CMK (cell line): ENCODE data around the gene MAP7.
"Not testable (repeated sequence)": the region's sequence is repeated elsewhere in the genome, so short reads cannot be mapped to it uniquely, and the experiment has no call there.

ENCODE experiments used
- DNase-seq: peaks from one replicate; pipeline ENCODE4 v3.0.0-alpha.2; 2010; ENCODE audit warnings: low read depth

The MAP7 gene

DNA sequence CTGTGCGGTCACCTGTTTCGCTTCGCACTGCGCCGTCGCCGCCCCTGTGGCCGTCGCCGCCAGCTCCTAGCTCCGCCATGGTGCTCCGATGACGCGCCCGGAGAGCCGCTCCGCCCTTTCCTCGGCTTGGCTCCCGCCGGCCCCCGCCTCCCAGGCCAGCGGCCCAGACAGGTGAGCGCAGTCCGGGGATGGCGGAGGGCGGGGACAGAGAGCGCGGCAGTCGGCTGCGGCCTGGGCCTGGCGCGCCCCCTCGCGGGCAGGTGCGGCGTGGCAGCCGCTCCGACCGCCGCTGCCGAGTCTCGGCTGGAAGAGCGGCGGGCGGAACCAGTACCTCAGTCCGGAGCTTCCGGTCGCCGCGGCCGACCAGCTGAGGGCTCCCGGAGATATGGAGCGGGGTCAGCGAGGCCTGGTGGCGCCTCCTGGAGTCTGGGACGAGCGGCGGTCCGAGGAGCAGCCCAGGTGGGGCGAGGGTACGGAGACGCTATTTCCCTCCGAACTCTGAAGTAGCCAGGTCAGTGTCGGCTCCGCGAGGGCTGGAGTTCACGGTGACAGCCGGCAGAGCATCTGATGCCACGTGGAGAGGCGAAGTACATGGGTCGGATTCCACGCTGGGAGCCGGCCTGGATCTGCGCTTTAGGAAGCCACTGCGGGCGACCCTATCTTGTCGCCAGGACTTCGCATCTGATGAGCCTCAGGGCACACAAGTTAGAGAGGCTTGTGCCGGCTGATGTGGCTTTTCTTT lies at the start of gene MAP7:
Gene MAP7 (minus strand): TSS at position 93 of the 742 bp plus-strand sequence. CDS start 14 bp downstream, at position 79.
- DNase-seq: no peak

DNA sequence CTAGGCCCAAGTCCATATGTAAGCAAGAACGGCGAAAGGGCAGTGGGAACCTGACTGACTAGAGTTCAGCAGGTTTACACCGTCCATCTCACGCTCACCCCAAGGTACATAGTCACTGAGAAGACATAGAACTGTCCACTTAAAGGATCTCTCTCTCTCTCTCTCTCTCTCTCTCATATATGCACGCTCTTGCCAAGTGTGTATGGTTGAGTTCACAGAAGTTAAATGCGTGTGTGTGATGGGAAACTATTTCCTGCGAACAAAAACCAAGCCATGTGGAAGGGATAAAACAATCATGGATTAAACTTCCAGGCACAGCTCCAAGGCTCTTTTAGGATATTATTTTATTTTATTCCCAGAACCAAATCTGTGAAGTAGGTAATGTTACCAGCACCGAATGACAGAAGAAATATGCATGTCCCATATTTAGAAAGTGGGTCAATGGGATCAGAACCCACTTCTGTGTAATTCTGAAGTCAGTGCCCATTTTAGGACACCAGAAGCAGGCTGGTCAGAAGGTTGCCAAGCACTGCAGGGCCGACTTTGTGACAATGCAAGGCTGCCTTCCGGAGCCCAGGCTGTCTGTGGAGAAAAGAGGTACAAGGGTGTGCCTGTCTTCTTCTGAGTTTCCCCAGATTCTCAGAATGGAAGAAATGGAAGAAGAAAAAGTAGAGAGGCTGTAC lies 49.2 kb upstream of the MAP7 start:
- no peak for DNase-seq

- no peak for DNase-seq
These were observed 47.8 kb upstream of the MAP7 start for GRCh38 chr6:136598048-136598447.

DNA sequence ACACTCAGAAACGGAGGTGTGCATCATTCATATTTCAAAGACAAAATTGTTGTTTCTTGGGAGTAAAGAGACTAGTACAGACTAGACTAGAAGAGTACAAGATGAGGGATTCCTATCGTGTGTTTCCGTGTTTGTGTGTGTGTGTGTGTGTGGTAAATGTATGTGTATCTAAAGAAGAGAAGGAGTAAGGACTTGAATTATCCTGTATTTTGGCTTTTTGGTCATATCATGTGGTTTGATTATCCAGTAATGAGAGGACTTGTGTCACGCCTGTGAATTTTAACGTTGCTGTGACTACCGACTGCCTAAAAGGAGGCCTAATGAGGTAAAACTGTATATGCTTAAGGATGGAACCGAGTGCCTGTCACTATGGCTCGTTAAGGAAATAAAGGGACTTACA lies 44.4 kb upstream of the MAP7 start:
- DNase-seq: no peak

GRCh38 chr6:136593748-136594490 lies 43.7 kb upstream of the MAP7 start:
- DNase-seq: peak; percentile 60

GRCh38 chr6:136592930-136593673 lies 42.9 kb upstream of the MAP7 start:
- no peak for DNase-seq

GRCh38 chr6:136591617-136592016 lies 41.4 kb upstream of the MAP7 start:
- DNase-seq: no peak

GRCh38 chr6:136590846-136591245 lies 40.6 kb upstream of the MAP7 start:
- not testable (repeated sequence) for DNase-seq

- DNase-seq: no peak
These were observed 37.3 kb upstream of the MAP7 start for GRCh38 chr6:136587527-136587926.

- DNase-seq: no peak
These were observed 36.1 kb upstream of the MAP7 start for GRCh38 chr6:136586295-136586694.

- not testable (repeated sequence) for DNase-seq
These were observed 35.3 kb upstream of the MAP7 start for GRCh38 chr6:136585523-136585922.

- not testable (repeated sequence) for DNase-seq
These were observed 34.1 kb upstream of the MAP7 start for GRCh38 chr6:136584290-136584689.

DNA sequence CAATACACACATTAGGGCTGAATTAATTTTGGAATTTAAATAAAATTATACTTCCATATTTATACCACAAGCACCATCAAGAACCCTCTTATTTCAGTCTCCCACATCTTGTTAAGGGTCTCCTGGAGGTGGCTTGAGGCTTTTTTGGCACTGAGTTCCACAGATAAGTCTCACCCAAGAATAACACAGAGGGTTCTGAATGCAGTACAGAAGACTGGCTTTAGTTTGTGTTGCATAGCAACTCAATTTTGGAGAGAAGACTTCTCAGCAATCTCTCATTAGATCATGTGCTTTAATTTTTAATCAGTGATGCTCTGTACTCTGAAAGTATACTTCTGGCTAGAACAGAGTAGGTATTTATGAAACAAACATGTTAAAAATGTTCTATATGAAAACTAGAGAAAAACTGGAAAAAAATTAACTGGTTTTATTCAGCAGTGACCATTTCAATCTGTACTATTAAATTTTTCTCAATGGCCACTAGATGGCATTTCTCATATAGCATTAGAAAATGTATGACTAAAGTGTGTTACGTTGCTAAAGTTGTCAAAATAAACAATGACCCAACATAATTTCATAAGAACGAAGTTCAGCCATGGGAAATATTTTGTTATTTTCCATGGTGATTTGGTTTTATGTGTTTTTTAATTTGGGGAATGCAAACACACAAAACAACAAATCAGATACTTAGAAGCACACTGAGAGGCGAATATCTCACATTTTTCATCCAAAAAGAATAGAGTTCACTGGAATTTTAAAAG lies 32.7 kb upstream of the MAP7 start:
- DNase-seq: peak; percentile 17

DNA sequence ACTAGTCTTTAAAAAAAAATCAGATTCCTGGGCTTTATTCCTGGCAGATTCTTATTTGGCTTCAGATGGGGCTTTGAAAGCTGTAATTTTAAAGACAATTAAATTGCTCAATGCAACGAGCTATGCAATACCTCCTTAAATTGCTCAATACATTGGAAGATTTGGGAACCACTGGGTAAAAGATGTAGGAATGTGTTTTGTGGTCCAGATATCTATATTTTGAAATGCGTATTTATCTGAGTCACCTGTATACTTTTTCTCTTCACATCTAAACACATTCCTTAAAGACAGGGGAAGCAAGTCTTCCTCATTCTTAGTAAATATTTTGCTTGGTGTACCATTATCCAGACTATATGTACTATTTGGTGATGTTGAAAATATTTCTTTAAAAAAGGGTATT lies 29.6 kb upstream of the MAP7 start:
- no peak for DNase-seq

GRCh38 chr6:136576821-136577220 lies 26.6 kb upstream of the MAP7 start:
- DNase-seq: no peak

GRCh38 chr6:136571496-136571895 lies 21.3 kb upstream of the MAP7 start:
- no peak for DNase-seq

GRCh38 chr6:136571065-136571464 lies 20.8 kb upstream of the MAP7 start:
- no peak for DNase-seq

DNA sequence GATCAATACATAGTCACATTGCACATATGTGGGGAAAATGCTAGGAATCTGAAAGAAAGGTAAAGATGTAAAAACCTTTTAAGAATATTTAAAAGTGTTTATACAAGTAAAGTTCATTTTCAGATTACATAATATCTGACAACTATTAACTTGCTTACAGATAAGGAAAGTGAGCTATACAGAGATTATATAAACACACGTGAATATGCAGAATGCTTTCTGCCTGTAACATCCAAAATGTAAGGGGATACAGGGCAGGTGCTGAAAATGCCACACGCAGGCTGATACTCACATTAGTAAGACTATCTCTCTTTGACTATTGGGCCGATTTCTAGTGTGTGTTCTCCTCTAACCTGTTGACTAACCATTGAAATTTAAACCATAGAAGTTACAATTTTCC lies 17.9 kb upstream of the MAP7 start:
- no peak for DNase-seq

- DNase-seq: no peak
These were observed 17.5 kb upstream of the MAP7 start for GRCh38 chr6:136567688-136568087.

DNA sequence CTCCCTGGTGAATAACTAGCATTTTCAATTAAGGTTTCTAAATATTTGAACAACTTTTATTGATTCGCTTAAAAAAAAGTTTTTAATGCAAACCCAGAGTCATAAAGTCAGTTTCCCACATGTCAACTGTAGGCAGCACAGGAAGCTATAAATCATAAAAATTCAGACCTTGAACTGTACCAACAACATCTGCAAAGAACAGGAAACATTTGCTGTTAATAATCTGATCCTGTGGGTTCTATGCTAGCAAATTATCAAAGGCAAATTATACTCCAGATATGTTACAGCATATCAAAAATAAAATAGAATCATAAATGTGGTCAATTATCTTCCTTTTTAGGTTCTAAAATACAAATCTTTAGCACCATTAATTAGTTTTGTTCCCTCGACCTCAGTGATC lies 16.6 kb upstream of the MAP7 start:
- no peak for DNase-seq

- DNase-seq: no peak
These were observed 15.8 kb upstream of the MAP7 start for GRCh38 chr6:136566007-136566487.
